Left lung (tissue), 10 donors: ENCODE data around the gene ERBB4. TPM values are rescaled to one million over a fixed set of nuclear protein-coding genes. Genes with fewer than 3 reads are reported as not detected.
"Not testable (repeated sequence)": the region's sequence is repeated elsewhere in the genome, so short reads cannot be mapped to it uniquely, and the experiment has no call there.

ENCODE experiments used
- ATAC-seq: fragments of 200-7000 bp; cut with Tn5 transposase; one replicate; pipeline ENCODE4 v1.9.1; 2020; ENCODE audit warnings: moderate library complexity
- DNase-seq, 4 donors: peaks; one replicate each; pipeline ENCODE4 v3.0.0-alpha.2; 2013 to 2020
- H3K27ac ChIP-seq, 2 donors: fragments of 200-600 bp; sonication (generic) in 1 of 2; one replicate each; pipeline versions ENCODE4 v1.5.0 to v1.8.0; 2020 to 2021
- H3K27me3 ChIP-seq, 2 donors: fragments of 200-600 bp; sonication (generic) in 1 of 2; one replicate each; pipeline versions ENCODE4 v1.5.0 to v1.8.0; 2020 to 2021
- H3K36me3 ChIP-seq, 2 donors: fragments of 200-600 bp; sonication (generic) in 1 of 2; one replicate each; pipeline versions ENCODE4 v1.5.0 to v1.8.0; 2020 to 2021
- H3K4me1 ChIP-seq, 2 donors: fragments of 200-600 bp; one replicate each; pipeline ENCODE4 v1.8.0; 2021
- H3K4me3 ChIP-seq, 2 donors: fragments of 200-600 bp; sonication (generic) in 1 of 2; one replicate each; pipeline versions ENCODE4 v1.5.0 to v1.8.0; 2020 to 2021; ENCODE audit warnings: mild to moderate bottlenecking in 1 of 2
- H3K9me3 ChIP-seq, 2 donors: fragments of 200-600 bp; sonication (generic) in 1 of 2; one replicate each; pipeline versions ENCODE4 v1.5.0 to v1.8.0; 2020 to 2021
- intact Hi-C, 2 donors: fragments of 100-400 bp; cut with DNase I; formaldehyde crosslinking; loops; one replicate each; pipeline versions ENCODE4 v1.11.2 to v1.14.2; 2022
- polyA plus RNA-seq, 6 donors: library from polyadenylated mRNA; unstranded; fragments of 120-200 nt; gene quantifications; one replicate each; pipeline ENCODE4 v1.2.1, GENCODE V29; 2013; ENCODE audit not compliant: insufficient read length in 6 of 6
- total RNA-seq, 2 donors: library from RNA; stranded (reverse); fragmentation: NEBNext Ultra II Directional; extraction: Animal tissue kit (Norgen Biotek cat#: 25700); gene quantifications; one replicate each; pipeline ENCODE4 v1.2.1, GENCODE V29; 2021
- TF ChIP-seq, protein P1 (sequence below), 2 donors: fragments of 200-600 bp; sonication (generic) in 1 of 2; IDR thresholded peaks; one replicate each; pipeline versions ENCODE4 v1.5.0 to v1.8.0; 2021; ENCODE audit warnings: antibody characterized with exemption in 2 of 2
- donor health status: DM: no; HTN: yes; CAD: no.
- donor health status: DM: no; HTN: no; CAD: no.

ERBB4 gene
- total and polyA plus RNA-seq, 8 donors: 0.89 to 16.0 (median 1.4) TPM

DNA sequence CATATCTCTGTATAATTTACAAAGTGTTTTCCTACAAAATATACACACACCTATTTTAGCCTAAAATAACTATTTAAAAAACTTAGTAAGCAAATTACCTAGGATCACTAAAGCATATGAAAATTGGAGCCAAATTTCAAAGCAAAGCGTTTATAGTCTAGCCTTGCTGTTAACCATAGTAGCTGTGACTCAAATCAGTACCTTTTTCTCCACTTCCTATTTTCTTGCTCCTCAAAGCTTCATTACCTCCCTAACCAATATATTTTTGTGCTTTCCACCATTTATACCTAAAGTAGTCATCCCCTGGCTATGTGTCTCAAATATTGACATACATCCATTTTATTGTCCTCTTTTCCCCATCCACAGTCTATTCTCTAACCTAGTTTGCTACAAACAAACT, 73.1 kb downstream of the ERBB4 start:
- Histone ChIP-seq H3K4me1 (no peaks in the 10 kb centered on the region), H3K4me3 (no peak overlapping the region), H3K36me3 (no peaks in the 10 kb centered on the region), H3K9me3 (peaks cover 0 to 2% of the 10 kb centered on the region in 2 donors), H3K27me3 (no peaks in the 10 kb centered on the region), H3K27ac (no peak overlapping the region)
- ATAC-seq: no peak
- TF ChIP-seq, protein P1, sequence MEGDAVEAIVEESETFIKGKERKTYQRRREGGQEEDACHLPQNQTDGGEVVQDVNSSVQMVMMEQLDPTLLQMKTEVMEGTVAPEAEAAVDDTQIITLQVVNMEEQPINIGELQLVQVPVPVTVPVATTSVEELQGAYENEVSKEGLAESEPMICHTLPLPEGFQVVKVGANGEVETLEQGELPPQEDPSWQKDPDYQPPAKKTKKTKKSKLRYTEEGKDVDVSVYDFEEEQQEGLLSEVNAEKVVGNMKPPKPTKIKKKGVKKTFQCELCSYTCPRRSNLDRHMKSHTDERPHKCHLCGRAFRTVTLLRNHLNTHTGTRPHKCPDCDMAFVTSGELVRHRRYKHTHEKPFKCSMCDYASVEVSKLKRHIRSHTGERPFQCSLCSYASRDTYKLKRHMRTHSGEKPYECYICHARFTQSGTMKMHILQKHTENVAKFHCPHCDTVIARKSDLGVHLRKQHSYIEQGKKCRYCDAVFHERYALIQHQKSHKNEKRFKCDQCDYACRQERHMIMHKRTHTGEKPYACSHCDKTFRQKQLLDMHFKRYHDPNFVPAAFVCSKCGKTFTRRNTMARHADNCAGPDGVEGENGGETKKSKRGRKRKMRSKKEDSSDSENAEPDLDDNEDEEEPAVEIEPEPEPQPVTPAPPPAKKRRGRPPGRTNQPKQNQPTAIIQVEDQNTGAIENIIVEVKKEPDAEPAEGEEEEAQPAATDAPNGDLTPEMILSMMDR (IDR thresholded peaks at IDR 0.05): no peak
- DNase-seq: no peak
- intact Hi-C loops: no loop called here

GRCh38 chr2:212461708-212462107, 76.9 kb downstream of the ERBB4 start:
- H3K36me3 ChIP-seq, H3K27ac ChIP-seq, intact Hi-C loops, DNase-seq, H3K9me3 ChIP-seq, H3K27me3 ChIP-seq, ATAC-seq, H3K4me3 ChIP-seq, H3K4me1 ChIP-seq: not testable (repeated sequence)

DNA sequence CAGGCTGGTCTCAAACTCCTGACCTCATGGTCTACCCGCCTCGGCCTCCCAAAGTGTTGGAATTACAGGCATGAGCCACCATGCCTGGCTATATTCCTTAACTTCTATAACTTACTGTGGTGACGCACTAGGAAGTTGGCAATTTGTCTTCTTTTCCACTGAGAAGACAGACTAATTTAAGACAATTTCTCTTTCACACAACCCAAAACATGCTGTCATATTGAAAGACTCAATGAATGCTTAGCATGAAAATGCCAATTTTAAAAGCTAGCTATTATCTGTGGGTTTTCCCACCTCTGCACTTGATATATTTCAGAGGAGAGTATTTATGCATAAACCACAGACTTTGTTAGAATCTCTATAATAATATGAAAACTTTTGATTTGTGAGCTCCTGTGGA, 84.5 kb downstream of the ERBB4 start:
- Histone ChIP-seq H3K27ac (no peak overlapping the region), H3K36me3 (no peaks in the 10 kb centered on the region), H3K27me3 (no peaks in the 10 kb centered on the region), H3K9me3 (no peaks in the 10 kb centered on the region), H3K4me3 (no peak overlapping the region), H3K4me1 (no peaks in the 10 kb centered on the region)
- intact Hi-C loops: no loop called here
- DNase-seq: no peak
- TF ChIP-seq, protein P1 (IDR thresholded peaks at IDR 0.05): no peak
- ATAC-seq: no peak

GRCh38 chr2:212451786-212452231, 86.8 kb downstream of the ERBB4 start:
- no peaks in the 10 kb centered on the region for H3K9me3 ChIP-seq
- DNase-seq: no peak
- no peaks in the 10 kb centered on the region for H3K27me3 ChIP-seq
- H3K4me1 ChIP-seq: no peaks in the 10 kb centered on the region
- ATAC-seq: no peak
- H3K27ac ChIP-seq: no peak overlapping the region
- H3K36me3 ChIP-seq: no peaks in the 10 kb centered on the region
- intact Hi-C loops: no loop called here
- TF ChIP-seq, protein P1 (IDR thresholded peaks at IDR 0.05): no peak
- no peak overlapping the region for H3K4me3 ChIP-seq

- no peak overlapping the region for H3K27ac ChIP-seq
- H3K36me3 ChIP-seq: no peaks in the 10 kb centered on the region
- DNase-seq: no peak
- H3K4me1 ChIP-seq: no peaks in the 10 kb centered on the region
- H3K9me3 ChIP-seq: peaks cover 0 to 5% of the 10 kb centered on the region in 2 donors
- intact Hi-C loops: no loop called here
- TF ChIP-seq, protein P1 (IDR thresholded peaks at IDR 0.05): no peak
- no peak overlapping the region for H3K4me3 ChIP-seq
- ATAC-seq: no peak
- no peaks in the 10 kb centered on the region for H3K27me3 ChIP-seq
Observed at GRCh38 chr2:212448698-212449097, 89.9 kb downstream of the ERBB4 start.

DNA sequence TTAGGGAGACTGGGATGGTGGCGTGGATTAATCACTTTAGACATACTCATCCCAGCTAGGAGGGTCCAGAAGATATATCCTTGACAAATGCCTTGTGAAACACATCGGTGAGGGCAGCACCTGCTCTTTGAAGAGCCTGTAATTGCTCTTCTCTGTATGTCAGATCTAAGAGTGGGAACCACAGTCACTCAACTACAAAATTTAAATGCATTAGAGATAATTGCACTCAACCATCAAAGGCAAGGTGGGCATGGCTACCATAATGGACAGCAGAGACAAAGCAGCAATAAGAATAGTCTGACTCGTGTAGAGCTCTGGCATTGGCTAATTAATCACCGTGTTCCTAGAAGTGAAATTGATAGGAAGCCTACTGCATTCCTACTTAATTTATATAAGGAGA, 96.8 kb downstream of the ERBB4 start:
- no peak overlapping the region for H3K4me3 ChIP-seq
- H3K36me3 ChIP-seq: no peaks in the 10 kb centered on the region
- peaks cover 0 to 24% of the 10 kb centered on the region in 2 donors for H3K9me3 ChIP-seq
- no peaks in the 10 kb centered on the region for H3K4me1 ChIP-seq
- ATAC-seq (no peak), DNase-seq (no peak)
- intact Hi-C loops: no loop called here
- H3K27ac ChIP-seq: no peak overlapping the region
- H3K27me3 ChIP-seq: no peaks in the 10 kb centered on the region
- TF ChIP-seq, protein P1 (IDR thresholded peaks at IDR 0.05): no peak
